Mononuclear cell (primary cell): ENCODE measurements around the gene GINS2. TPM values are rescaled to one million over a fixed set of nuclear protein-coding genes. Genes with fewer than 3 reads are reported as not detected.

Source experiments
- H3K27me3 ChIP-seq: 2 replicates; pipeline ENCODE4 v1.6.0; 2011; ENCODE audit warnings: low read length, control low read depth; ENCODE audit not compliant: insufficient read depth
- H3K4me1 ChIP-seq: 2 replicates; pipeline ENCODE4 v1.5.1; 2011; ENCODE audit warnings: mild to moderate bottlenecking, low read length, control low read depth; ENCODE audit not compliant: insufficient read depth
- H3K4me3 ChIP-seq: 2 replicates; pipeline ENCODE4 v1.5.1; 2011; ENCODE audit warnings: mild to moderate bottlenecking, low read length, moderate library complexity
- H3K9me3 ChIP-seq: 2 replicates; pipeline ENCODE4 v1.5.1; 2011; ENCODE audit warnings: low read depth, mild to moderate bottlenecking, control low read depth, low read length
- total RNA-seq: library from RNA; depleted of rRNA; stranded (reverse); fragments of >200 nt; gene quantifications from one replicate; pipeline ENCODE4 v1.2.3, GENCODE V29; 2012

Gene GINS2
- total RNA-seq, 1 donor = 0.42 TPM

GRCh38 chr16:85720302-85720637 lies 31.5 kb upstream of the GINS2 start:
- Histone ChIP-seq H3K4me3 (no peak overlapping the region), H3K27me3 (no peaks in the 10 kb centered on the region), H3K9me3 (no peaks in the 10 kb centered on the region), H3K4me1 (peaks cover 29% of the 10 kb centered on the region)

- no peaks in the 10 kb centered on the region for H3K27me3 ChIP-seq
- H3K4me1 ChIP-seq = peaks cover 30% of the 10 kb centered on the region
- no peak overlapping the region for H3K4me3 ChIP-seq
- no peaks in the 10 kb centered on the region for H3K9me3 ChIP-seq
Observed at GRCh38 chr16:85719605-85720301, 31.0 kb upstream of the GINS2 start.

- H3K4me1 ChIP-seq = peaks cover 30% of the 10 kb centered on the region
- no peaks in the 10 kb centered on the region for H3K9me3 ChIP-seq
- H3K4me3 ChIP-seq = no peak overlapping the region
- H3K27me3 ChIP-seq = no peaks in the 10 kb centered on the region
Observed at GRCh38 chr16:85718682-85719081, 29.9 kb upstream of the GINS2 start.

GRCh38 chr16:85718153-85718477 lies 29.4 kb upstream of the GINS2 start:
- peaks cover 30% of the 10 kb centered on the region for H3K4me1 ChIP-seq
- no peaks in the 10 kb centered on the region for H3K27me3 ChIP-seq
- H3K9me3 ChIP-seq = no peaks in the 10 kb centered on the region
- no peak overlapping the region for H3K4me3 ChIP-seq

- Histone ChIP-seq H3K27me3 (no peaks in the 10 kb centered on the region), H3K4me1 (peaks cover 30% of the 10 kb centered on the region), H3K9me3 (no peaks in the 10 kb centered on the region), H3K4me3 (no peak overlapping the region)
Observed at GRCh38 chr16:85717393-85718152, 28.8 kb upstream of the GINS2 start.

- Histone ChIP-seq H3K9me3 (no peaks in the 10 kb centered on the region), H3K27me3 (no peaks in the 10 kb centered on the region), H3K4me1 (peaks cover 30% of the 10 kb centered on the region), H3K4me3 (no peak overlapping the region)
Observed at GRCh38 chr16:85716680-85717038, 27.9 kb upstream of the GINS2 start.

- Histone ChIP-seq H3K9me3 (no peaks in the 10 kb centered on the region), H3K4me3 (no peak overlapping the region)
Observed at GRCh38 chr16:85716022-85716679, 27.4 kb upstream of the GINS2 start.

GRCh38 chr16:85715169-85716021 lies 26.6 kb upstream of the GINS2 start:
- Histone ChIP-seq H3K4me3 (no peak overlapping the region), H3K4me1 (peaks cover 30% of the 10 kb centered on the region), H3K27me3 (no peaks in the 10 kb centered on the region), H3K9me3 (no peaks in the 10 kb centered on the region)

More at GRCh38 chr16:85716022-85716679, 27.4 kb upstream of the GINS2 start:
- Histone ChIP-seq H3K27me3 (no peaks in the 10 kb centered on the region), H3K4me1 (peaks cover 30% of the 10 kb centered on the region)

GRCh38 chr16:85712801-85713200 lies 24.0 kb upstream of the GINS2 start:
- H3K27me3 ChIP-seq = no peaks in the 10 kb centered on the region
- H3K9me3 ChIP-seq = no peaks in the 10 kb centered on the region
- H3K4me1 ChIP-seq = peaks cover 23% of the 10 kb centered on the region
- no peak overlapping the region for H3K4me3 ChIP-seq

GRCh38 chr16:85711982-85712587 lies 23.3 kb upstream of the GINS2 start:
- peaks cover 19% of the 10 kb centered on the region for H3K4me1 ChIP-seq
- H3K4me3 ChIP-seq = no peak overlapping the region
- H3K27me3 ChIP-seq = no peaks in the 10 kb centered on the region
- H3K9me3 ChIP-seq = no peaks in the 10 kb centered on the region

- Histone ChIP-seq H3K4me1 (peaks cover 5% of the 10 kb centered on the region), H3K27me3 (no peaks in the 10 kb centered on the region), H3K9me3 (no peaks in the 10 kb centered on the region), H3K4me3 (no peak overlapping the region)
Observed at GRCh38 chr16:85710732-85711131, 22.0 kb upstream of the GINS2 start.

- H3K27me3 ChIP-seq = no peaks in the 10 kb centered on the region
- H3K4me1 ChIP-seq = no peaks in the 10 kb centered on the region
- H3K4me3 ChIP-seq = no peak overlapping the region
- no peaks in the 10 kb centered on the region for H3K9me3 ChIP-seq
Observed at GRCh38 chr16:85709766-85710585, 21.2 kb upstream of the GINS2 start.

GRCh38 chr16:85708338-85708737 lies 19.6 kb upstream of the GINS2 start:
- H3K4me1 ChIP-seq = no peaks in the 10 kb centered on the region
- H3K27me3 ChIP-seq = no peaks in the 10 kb centered on the region
- no peaks in the 10 kb centered on the region for H3K9me3 ChIP-seq
- H3K4me3 ChIP-seq = no peak overlapping the region

- H3K4me1 ChIP-seq = no peaks in the 10 kb centered on the region
- H3K4me3 ChIP-seq = no peak overlapping the region
- H3K9me3 ChIP-seq = no peaks in the 10 kb centered on the region
- no peaks in the 10 kb centered on the region for H3K27me3 ChIP-seq
Observed at GRCh38 chr16:85707528-85708095, 18.9 kb upstream of the GINS2 start.
